ENCODE measurements around the gene ACSF2.

Gene ACSF2

DNA sequence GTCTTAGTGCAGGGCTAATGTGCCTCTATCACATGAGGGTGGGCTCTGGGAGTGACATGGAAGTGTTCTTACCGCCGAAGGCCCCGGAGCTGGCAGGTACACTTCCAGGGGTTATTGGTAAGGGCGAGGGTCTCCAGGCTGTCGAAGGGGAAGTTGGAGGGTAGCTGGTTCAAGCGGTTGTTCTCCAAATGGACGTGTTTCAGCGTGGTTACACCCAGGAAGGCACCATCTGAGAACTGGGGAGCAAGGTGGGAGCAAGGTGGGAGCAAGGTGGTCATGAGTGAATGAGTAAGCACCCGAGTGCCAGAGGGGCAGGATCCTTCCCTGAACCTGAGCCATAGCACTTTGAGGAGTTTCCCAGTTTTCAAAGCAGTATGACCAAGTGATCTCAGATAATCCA lies 39.6 kb downstream of the ACSF2 start:
- Histone ChIP-seq H3K36me3 (ENCODE audit: control insufficient read depth, insufficient read depth, low read length) (no peaks in the 10 kb centered on the region), H3K4me1 (ENCODE audit: control insufficient read depth, insufficient read depth, low read length) (peaks cover 11% of the 10 kb centered on the region; the same call in 1 of the 2 replicates)

DNA sequence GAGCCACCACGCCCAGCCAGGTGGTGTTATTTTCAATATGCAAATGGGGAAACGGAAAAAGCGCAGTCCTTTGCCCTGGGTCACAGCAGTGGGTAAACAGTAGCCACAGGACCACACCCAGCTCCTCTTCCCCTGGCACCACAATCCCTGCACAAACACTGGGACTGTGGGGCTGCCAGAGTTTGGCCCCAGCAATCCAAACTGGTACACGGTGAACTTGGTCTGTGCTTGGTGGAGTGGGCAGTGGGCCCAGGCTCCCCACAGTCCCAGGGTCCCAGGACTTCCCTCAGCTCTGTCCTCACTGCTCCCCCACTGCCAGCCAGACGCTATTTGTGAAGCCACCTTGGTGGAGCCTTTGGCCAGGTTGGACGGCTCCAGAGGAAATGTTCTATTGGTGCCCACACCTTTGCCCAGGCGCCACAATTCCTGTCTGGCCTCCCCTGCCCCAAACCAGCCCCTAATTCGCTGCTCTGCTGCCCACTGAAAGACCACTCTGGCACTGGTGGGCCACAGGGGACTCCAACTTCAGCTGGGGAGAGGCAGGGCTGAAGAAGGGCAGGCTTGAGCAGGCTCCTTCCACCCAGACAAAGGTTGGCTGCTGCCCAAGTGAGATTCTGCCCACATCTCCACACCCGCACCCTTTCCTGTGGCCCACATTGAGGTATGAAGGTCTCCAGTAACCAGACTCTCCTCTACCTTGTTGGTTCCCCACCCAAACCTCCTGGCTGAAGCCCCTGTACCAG lies 40.5 kb downstream of the ACSF2 start:
- H3K9me3 ChIP-seq (ENCODE audit: control insufficient read depth, insufficient read depth, low read length): no peaks in the 10 kb centered on the region
- H3K4me1 ChIP-seq (ENCODE audit: control insufficient read depth, insufficient read depth, low read length): peaks cover 11% of the 10 kb centered on the region; the same call in 1 of the 2 replicates
- no peak overlapping the region for H3K4me3 ChIP-seq (ENCODE audit: low read depth, low read length)
- H3K27me3 ChIP-seq (ENCODE audit: control insufficient read depth, insufficient read depth, low read length): peaks cover 23% of the 10 kb centered on the region
- no peak overlapping the region for H3K27ac ChIP-seq (ENCODE audit: low read depth, low read length)
- H3K9ac ChIP-seq (ENCODE audit: low read depth, low read length): no peak overlapping the region
- H3K36me3 ChIP-seq (ENCODE audit: control insufficient read depth, insufficient read depth, low read length): no peaks in the 10 kb centered on the region

More for the DNA sequence above, 39.6 kb downstream of the ACSF2 start:
- Histone ChIP-seq H3K9ac (ENCODE audit: low read depth, low read length) (no peak overlapping the region), H3K27me3 (ENCODE audit: control insufficient read depth, insufficient read depth, low read length) (peaks cover 23% of the 10 kb centered on the region), H3K27ac (ENCODE audit: low read depth, low read length) (no peak overlapping the region), H3K9me3 (ENCODE audit: control insufficient read depth, insufficient read depth, low read length) (no peaks in the 10 kb centered on the region), H3K4me3 (ENCODE audit: low read depth, low read length) (no peak overlapping the region)

DNA sequence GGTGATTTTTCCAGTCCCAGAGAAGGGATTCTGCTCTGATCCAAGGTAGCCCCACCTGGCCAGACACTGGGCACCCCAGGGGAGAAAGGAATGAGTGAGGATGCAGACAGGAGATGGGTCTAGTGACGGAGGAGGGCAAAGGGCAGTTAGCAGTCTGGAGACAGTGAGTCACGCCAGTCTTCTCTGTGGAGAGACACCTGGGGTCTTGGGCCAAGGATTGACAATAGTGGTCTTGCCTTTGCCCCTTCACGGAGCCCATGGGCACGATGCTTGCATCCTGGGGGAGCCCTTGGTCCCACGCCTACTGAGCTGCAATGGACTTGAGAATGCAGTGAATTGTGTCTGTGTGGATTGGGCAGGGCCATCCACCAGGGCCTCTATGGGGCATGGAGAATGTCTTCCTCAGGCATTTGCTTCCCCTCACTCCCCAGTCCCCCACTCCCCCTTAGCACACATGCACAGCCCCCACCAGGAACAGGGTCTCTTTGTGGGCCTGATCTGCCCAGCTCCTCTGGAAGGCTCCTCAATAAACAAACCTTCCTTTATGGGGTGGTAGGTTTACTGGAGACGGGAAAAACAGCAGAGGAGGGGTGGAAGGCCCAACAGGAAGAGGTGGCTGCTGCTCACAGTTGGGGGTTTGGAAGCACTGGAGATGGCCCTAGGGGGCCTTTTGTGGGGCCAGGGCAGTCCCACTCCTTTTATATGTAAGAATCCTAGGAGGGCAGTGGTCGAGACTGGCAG lies 41.3 kb downstream of the ACSF2 start:
- no peaks in the 10 kb centered on the region for H3K36me3 ChIP-seq (ENCODE audit: control insufficient read depth, insufficient read depth, low read length)

DNA sequence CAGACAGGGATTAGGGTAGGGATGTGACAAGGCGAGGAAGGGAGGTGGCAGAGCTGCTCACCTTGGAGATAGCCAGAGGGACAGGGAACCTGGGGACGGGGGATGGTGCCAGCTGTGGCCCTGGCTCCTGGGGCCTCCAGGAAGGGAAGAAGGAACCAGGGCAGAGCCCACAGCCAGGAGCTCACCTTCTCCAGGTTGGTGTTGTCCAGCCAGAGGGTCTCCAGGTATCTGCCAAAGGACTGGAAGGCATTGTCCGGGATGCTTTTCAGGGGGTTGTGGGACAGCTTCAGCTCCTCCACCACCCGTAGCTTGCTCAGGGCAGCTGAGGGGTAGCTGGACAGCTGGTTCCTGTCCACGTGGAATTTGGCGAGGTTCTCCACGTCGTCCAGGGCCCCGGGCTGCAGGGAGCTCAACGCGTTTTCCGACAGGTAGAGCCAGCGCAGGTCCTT lies 41.9 kb downstream of the ACSF2 start:
- H3K9ac ChIP-seq (ENCODE audit: low read depth, low read length): no peak overlapping the region
- H3K27me3 ChIP-seq (ENCODE audit: control insufficient read depth, insufficient read depth, low read length): peaks cover 23% of the 10 kb centered on the region
- no peak overlapping the region for H3K4me3 ChIP-seq (ENCODE audit: low read depth, low read length)
- H3K36me3 ChIP-seq (ENCODE audit: control insufficient read depth, insufficient read depth, low read length): no peaks in the 10 kb centered on the region
- H3K4me1 ChIP-seq (ENCODE audit: control insufficient read depth, insufficient read depth, low read length): peaks cover 11% of the 10 kb centered on the region; the same call in 1 of the 2 replicates
- H3K9me3 ChIP-seq (ENCODE audit: control insufficient read depth, insufficient read depth, low read length): no peaks in the 10 kb centered on the region
- H3K27ac ChIP-seq (ENCODE audit: low read depth, low read length): no peak overlapping the region

More for the DNA sequence above, 41.3 kb downstream of the ACSF2 start:
- peaks cover 23% of the 10 kb centered on the region for H3K27me3 ChIP-seq (ENCODE audit: control insufficient read depth, insufficient read depth, low read length)
- H3K9me3 ChIP-seq (ENCODE audit: control insufficient read depth, insufficient read depth, low read length): no peaks in the 10 kb centered on the region
- no peak overlapping the region for H3K4me3 ChIP-seq (ENCODE audit: low read depth, low read length)
- no peak overlapping the region for H3K27ac ChIP-seq (ENCODE audit: low read depth, low read length)
- H3K9ac ChIP-seq (ENCODE audit: low read depth, low read length): no peak overlapping the region
- peaks cover 11% of the 10 kb centered on the region; the same call in 1 of the 2 replicates for H3K4me1 ChIP-seq (ENCODE audit: control insufficient read depth, insufficient read depth, low read length)

DNA sequence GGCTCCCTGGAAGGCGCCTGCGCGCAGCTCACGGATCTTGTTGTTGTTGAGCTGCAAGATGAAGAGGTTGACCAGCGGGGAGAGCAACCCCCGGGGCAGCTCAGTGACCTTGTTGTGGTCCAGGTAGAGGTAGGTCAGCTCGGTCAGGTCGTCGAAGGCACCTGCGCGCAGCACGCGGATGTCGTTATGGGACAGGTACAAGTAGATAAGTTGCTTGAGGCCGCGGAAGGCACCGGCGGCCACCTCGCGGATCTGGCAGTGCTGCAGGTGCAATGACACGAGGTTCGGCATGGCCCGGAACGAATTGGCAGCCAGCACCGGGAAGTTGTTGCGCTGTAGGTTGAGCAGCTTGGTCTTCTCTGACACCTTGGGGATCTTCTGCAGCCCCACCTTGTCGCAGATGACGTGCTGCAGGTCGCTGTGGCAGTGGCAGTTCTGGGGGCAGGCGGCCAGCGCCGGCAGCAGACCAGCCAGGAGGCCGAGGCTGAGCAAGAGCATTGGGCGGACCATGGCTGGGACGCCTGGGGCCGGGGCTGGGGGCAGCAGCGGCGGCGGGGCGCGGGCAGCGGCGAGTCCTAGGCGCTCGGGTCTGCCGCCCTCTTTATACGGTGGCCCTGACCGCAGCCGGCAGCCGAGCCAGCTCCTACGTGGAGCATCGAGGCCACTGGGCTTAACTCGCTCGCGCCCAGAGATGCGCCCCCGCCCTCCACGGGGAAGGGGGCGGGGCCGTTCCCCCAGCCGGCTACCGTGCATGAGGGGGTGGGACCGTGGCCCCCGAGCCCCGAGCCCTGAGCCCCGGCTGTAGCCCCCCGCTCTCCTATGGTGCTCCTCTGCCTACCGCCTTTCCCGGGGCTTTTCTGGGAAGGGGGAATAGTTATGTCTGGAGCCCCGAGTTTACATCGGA lies 42.5 kb downstream of the ACSF2 start, which contains the start of gene CHAD:
CHAD (minus strand) TSS at position 577 of the 904 bp plus-strand sequence; CDS start at position 510, 67 bp downstream.
- Histone ChIP-seq H3K9me3 (ENCODE audit: control insufficient read depth, insufficient read depth, low read length) (no peaks in the 10 kb centered on the region), H3K4me3 (ENCODE audit: low read depth, low read length) (peak within 1 kb of the TSS; percentile 55; the same call in 1 of the 2 replicates), H3K27me3 (ENCODE audit: control insufficient read depth, insufficient read depth, low read length) (peaks cover 23% of the 10 kb centered on the region), H3K4me1 (ENCODE audit: control insufficient read depth, insufficient read depth, low read length) (peaks cover 11% of the 10 kb centered on the region; the same call in 1 of the 2 replicates), H3K36me3 (ENCODE audit: control insufficient read depth, insufficient read depth, low read length) (no peaks in the 10 kb centered on the region), H3K27ac (ENCODE audit: low read depth, low read length) (no peak within 1 kb of the TSS), H3K9ac (ENCODE audit: low read depth, low read length) (no peak within 1 kb of the TSS)

DNA sequence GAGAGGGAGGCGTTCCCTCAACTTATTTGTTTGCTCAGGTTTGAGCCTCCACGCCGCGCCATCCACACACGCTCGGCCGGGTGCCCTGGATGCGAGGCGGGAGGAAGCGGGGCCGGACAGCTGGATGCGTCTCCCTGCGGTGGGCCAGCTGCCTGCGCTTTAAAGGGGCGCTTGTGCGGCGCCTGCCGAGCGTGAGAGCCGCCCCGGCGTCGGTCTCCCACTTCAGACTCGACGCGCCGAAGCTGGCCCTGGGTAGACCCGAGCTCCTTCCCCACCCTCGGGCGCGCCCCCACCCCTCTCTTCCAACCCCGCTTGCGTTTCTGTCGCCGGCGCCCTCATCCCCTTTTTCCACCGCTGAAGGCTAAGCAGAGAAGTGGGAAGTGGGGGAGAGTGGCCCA lies 43.2 kb downstream of the ACSF2 start:
- Histone ChIP-seq H3K9ac (ENCODE audit: low read depth, low read length) (no peak overlapping the region), H3K4me3 (ENCODE audit: low read depth, low read length) (peak overlapping the region; percentile 55; the same call in 1 of the 2 replicates), H3K9me3 (ENCODE audit: control insufficient read depth, insufficient read depth, low read length) (no peaks in the 10 kb centered on the region), H3K36me3 (ENCODE audit: control insufficient read depth, insufficient read depth, low read length) (no peaks in the 10 kb centered on the region), H3K27ac (ENCODE audit: low read depth, low read length) (no peak overlapping the region), H3K4me1 (ENCODE audit: control insufficient read depth, insufficient read depth, low read length) (peaks cover 11% of the 10 kb centered on the region; the same call in 1 of the 2 replicates), H3K27me3 (ENCODE audit: control insufficient read depth, insufficient read depth, low read length) (peaks cover 23% of the 10 kb centered on the region)

DNA sequence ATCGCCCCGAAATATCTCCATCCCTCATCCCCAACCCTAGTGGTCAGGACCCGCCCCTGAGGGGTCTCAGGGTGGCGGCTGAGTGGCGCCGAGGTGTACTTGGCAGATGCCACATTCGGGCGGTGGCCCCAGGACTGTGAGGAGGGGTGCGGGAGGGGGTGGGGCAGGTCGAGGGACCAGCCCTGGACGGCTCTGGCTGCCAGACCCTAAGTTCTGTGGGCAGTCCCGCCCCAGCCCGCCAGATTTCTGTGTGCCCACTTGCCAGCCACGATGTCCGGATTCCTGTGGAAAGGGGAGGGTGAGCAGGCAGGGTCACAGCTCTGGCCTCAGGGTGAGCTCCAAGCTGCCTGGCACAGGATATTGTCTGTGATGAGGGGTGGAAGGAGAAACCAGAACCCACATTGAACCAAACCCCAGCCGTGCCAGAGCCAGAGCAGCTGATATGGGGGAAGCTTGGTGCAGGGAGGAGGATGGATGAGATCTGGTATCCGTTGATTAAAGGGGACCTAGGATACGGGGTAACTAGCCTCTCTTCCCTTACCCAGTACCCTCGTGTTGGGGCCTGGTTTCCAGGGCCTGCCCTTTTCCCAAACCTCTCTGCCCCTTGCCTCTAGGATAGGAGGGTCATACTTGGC lies 43.8 kb downstream of the ACSF2 start:
- Histone ChIP-seq H3K4me3 (ENCODE audit: low read depth, low read length) (no peak overlapping the region), H3K9me3 (ENCODE audit: control insufficient read depth, insufficient read depth, low read length) (no peaks in the 10 kb centered on the region), H3K36me3 (ENCODE audit: control insufficient read depth, insufficient read depth, low read length) (no peaks in the 10 kb centered on the region), H3K27me3 (ENCODE audit: control insufficient read depth, insufficient read depth, low read length) (peaks cover 23% of the 10 kb centered on the region), H3K9ac (ENCODE audit: low read depth, low read length) (no peak overlapping the region), H3K27ac (ENCODE audit: low read depth, low read length) (no peak overlapping the region), H3K4me1 (ENCODE audit: control insufficient read depth, insufficient read depth, low read length) (peaks cover 11% of the 10 kb centered on the region; the same call in 1 of the 2 replicates)

DNA sequence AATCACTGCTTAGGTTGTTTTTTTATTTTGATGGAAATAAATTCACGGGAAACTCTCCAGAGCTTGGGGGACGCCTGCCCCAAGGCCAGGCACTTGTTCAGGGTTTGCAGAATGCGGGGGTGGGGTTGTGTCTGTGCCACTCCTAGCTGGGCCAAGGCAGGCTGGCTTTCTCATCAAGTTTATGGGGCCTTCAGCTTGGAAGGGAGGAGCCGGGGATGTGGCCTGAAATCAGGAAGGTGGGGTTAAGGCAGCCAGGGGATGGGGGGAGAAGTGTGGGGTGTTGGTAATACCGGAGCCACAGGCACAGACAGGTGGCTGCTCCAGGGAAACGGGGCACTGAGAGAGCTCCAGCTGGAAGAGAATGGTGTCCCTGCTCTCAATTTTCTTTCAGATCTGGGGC lies 44.4 kb downstream of the ACSF2 start:
- no peak overlapping the region for H3K4me3 ChIP-seq (ENCODE audit: low read depth, low read length)
- H3K9me3 ChIP-seq (ENCODE audit: control insufficient read depth, insufficient read depth, low read length): no peaks in the 10 kb centered on the region
- H3K4me1 ChIP-seq (ENCODE audit: control insufficient read depth, insufficient read depth, low read length): peaks cover 11% of the 10 kb centered on the region; the same call in 1 of the 2 replicates
- no peak overlapping the region for H3K9ac ChIP-seq (ENCODE audit: low read depth, low read length)
- no peak overlapping the region for H3K27ac ChIP-seq (ENCODE audit: low read depth, low read length)
- H3K27me3 ChIP-seq (ENCODE audit: control insufficient read depth, insufficient read depth, low read length): peaks cover 23% of the 10 kb centered on the region
- H3K36me3 ChIP-seq (ENCODE audit: control insufficient read depth, insufficient read depth, low read length): no peaks in the 10 kb centered on the region

DNA sequence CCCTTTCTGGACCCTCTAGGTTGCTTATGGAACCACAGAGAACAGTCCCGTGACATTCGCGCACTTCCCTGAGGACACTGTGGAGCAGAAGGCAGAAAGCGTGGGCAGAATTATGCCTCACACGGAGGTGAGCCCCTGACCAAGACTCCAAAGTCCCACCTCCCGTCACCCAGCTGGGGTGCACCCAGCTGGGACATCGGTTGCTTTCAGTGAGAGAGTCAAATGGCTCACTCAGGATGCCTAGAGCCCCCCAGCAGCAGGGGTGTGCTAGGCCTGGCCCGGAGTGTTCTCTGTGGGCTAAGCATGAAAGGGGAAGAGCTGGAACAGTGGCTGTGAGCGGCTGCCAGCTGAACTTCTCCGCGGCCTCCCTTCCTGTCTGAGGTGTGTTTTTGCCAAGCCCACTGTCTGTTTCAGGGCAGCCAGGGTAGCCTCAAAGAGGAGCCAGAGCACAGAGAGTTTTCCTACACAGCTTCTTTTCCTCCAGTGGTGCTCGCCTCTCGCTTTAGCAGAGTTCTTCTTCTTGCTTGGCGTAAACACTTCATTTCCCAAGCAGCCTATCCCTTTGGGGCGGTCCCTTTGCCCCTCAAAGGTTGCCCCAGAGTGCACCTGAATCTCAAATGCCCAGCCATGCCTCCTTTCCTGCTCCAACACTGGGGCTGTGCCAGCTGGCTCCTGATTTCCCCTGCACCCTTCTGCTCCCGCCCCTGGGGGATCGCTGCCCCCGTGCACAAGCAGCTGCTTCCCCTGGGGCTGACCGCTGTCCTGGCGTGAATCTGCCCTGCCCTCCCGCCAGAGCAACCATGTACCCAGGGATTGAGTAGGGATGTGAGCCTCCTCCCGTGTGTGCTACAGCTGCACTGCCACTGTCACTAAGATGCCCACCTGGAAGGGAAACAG lies 45.2 kb downstream of the ACSF2 start:
- Histone ChIP-seq H3K36me3 (ENCODE audit: control insufficient read depth, insufficient read depth, low read length) (no peaks in the 10 kb centered on the region), H3K9me3 (ENCODE audit: control insufficient read depth, insufficient read depth, low read length) (no peaks in the 10 kb centered on the region), H3K4me1 (ENCODE audit: control insufficient read depth, insufficient read depth, low read length) (peaks cover 11% of the 10 kb centered on the region; the same call in 1 of the 2 replicates), H3K27ac (ENCODE audit: low read depth, low read length) (no peak overlapping the region), H3K27me3 (ENCODE audit: control insufficient read depth, insufficient read depth, low read length) (peaks cover 25% of the 10 kb centered on the region), H3K9ac (ENCODE audit: low read depth, low read length) (no peak overlapping the region), H3K4me3 (ENCODE audit: low read depth, low read length) (no peak overlapping the region)

Measured in HUES48 (cell line).